GM10266 (cell line): ENCODE measurements around the gene GPAM.

Source experiments
- DNase-seq: peaks from one replicate; pipeline ENCODE4 v3.0.0; 2012; ENCODE audit errors: extremely low spot score
- CTCF ChIP-seq: IDR thresholded peaks from 2 replicates; pipeline ENCODE4 v1.5.1; 2012; ENCODE audit warnings: mild to moderate bottlenecking, low read depth; ENCODE audit not compliant: control insufficient read depth, insufficient read depth; ENCODE audit errors: missing control alignments

Gene GPAM

GRCh38 chr10:112139176-112139575 is 44.4 kb downstream of the GPAM start:
- no peak for TF ChIP-seq CTCF
- no peak for DNase-seq

- peak; percentile 67 for DNase-seq
- peak; percentile 91 for TF ChIP-seq CTCF
Measured at GRCh38 chr10:112137154-112137987, 46.2 kb downstream of the GPAM start.

GRCh38 chr10:112136486-112137153 is 46.9 kb downstream of the GPAM start:
- no peak for TF ChIP-seq CTCF
- no peak for DNase-seq

GRCh38 chr10:112135604-112136003 is 48.0 kb downstream of the GPAM start:
- TF ChIP-seq CTCF = no peak
- DNase-seq = no peak

GRCh38 chr10:112132435-112132834 is 51.1 kb downstream of the GPAM start:
- no peak for TF ChIP-seq CTCF
- DNase-seq = no peak

GRCh38 chr10:112131996-112132395 is 51.6 kb downstream of the GPAM start:
- TF ChIP-seq CTCF = no peak

GRCh38 chr10:112131346-112131745 is 52.2 kb downstream of the GPAM start:
- no peak for DNase-seq
- TF ChIP-seq CTCF = no peak

More at GRCh38 chr10:112131996-112132395, 51.6 kb downstream of the GPAM start:
- no peak for DNase-seq
